Astrocyte (in vitro differentiated cells and primary cell): ENCODE measurements around the gene CDK3. TPM values are rescaled to one million over a fixed set of nuclear protein-coding genes. Genes with fewer than 3 reads are reported as not detected.
A peak's percentile ranks its signal among the peaks of the same experiment; 100 is the strongest.

Experiments
- DNase-seq: peaks from one replicate; pipeline ENCODE4 v3.0.0-alpha.2; 2010; ENCODE audit warnings: low read depth
- FAIRE-seq: peaks from 2 replicates; lab custom pipeline; 2011; peaks lifted over from hg19 to GRCh38; lab: Jason Lieb, UNC
- H2AFZ ChIP-seq: 2 replicates; pipeline ENCODE4 v1.6.0; 2012; ENCODE audit warnings: low read depth, low read length, inconsistent platforms
- H3K27ac ChIP-seq: 2 replicates; pipeline ENCODE4 v1.5.1; 2011; ENCODE audit warnings: low read depth, low read length, inconsistent platforms
- H3K27me3 ChIP-seq: 2 replicates; pipeline ENCODE4 v1.6.0; 2011; ENCODE audit warnings: low read length, inconsistent platforms; ENCODE audit not compliant: insufficient read depth
- H3K36me3 ChIP-seq: 2 replicates; pipeline ENCODE4 v1.5.1; 2011; ENCODE audit warnings: low read length, inconsistent platforms; ENCODE audit not compliant: insufficient read depth
- H3K4me1 ChIP-seq: 2 replicates; pipeline ENCODE4 v1.5.1; 2011; ENCODE audit warnings: low read length, inconsistent platforms; ENCODE audit not compliant: insufficient read depth
- H3K4me2 ChIP-seq: 2 replicates; pipeline ENCODE4 v1.6.0; 2012; ENCODE audit warnings: low read length, inconsistent platforms
- H3K4me3 ChIP-seq: 2 replicates; pipeline ENCODE4 v1.5.1; 2011; ENCODE audit warnings: low read depth, mild to moderate bottlenecking, low read length, inconsistent platforms; ENCODE audit not compliant: insufficient read depth
- H3K79me2 ChIP-seq: 2 replicates; pipeline ENCODE4 v1.6.0; 2012; ENCODE audit warnings: mild to moderate bottlenecking, low read length, inconsistent platforms; ENCODE audit not compliant: insufficient read depth
- H3K9ac ChIP-seq: 2 replicates; pipeline ENCODE4 v1.6.0; 2012; ENCODE audit warnings: mild to moderate bottlenecking, low read length, inconsistent platforms
- H3K9me3 ChIP-seq: 2 replicates; pipeline ENCODE4 v1.5.1; 2012; ENCODE audit warnings: low read depth, mild to moderate bottlenecking, low read length, inconsistent platforms; ENCODE audit not compliant: insufficient read depth
- H4K20me1 ChIP-seq: 2 replicates; pipeline ENCODE4 v1.6.0; 2012; ENCODE audit warnings: low read length, inconsistent platforms; ENCODE audit not compliant: insufficient read depth
- H3K27ac Mint-ChIP-seq: one replicate; pipeline ENCODE4 v1.8.0; 2021; ENCODE audit warnings: mild to moderate bottlenecking, mixed read lengths; ENCODE audit not compliant: unreplicated experiment
- H3K27me3 Mint-ChIP-seq: one replicate; pipeline ENCODE4 v1.8.0; 2021; ENCODE audit warnings: low read depth, mixed read lengths; ENCODE audit not compliant: unreplicated experiment
- H3K36me3 Mint-ChIP-seq: one replicate; pipeline ENCODE4 v1.8.0; 2021; ENCODE audit warnings: low read depth, mixed read lengths; ENCODE audit not compliant: unreplicated experiment
- H3K4me1 Mint-ChIP-seq: one replicate; pipeline ENCODE4 v1.8.0; 2021; ENCODE audit warnings: low read depth, mixed read lengths; ENCODE audit not compliant: unreplicated experiment
- H3K4me3 Mint-ChIP-seq: one replicate; pipeline ENCODE4 v1.8.0; 2021; ENCODE audit warnings: mild to moderate bottlenecking, moderate library complexity, mixed read lengths; ENCODE audit not compliant: unreplicated experiment
- H3K9me3 Mint-ChIP-seq: one replicate; pipeline ENCODE4 v1.8.0; 2021; ENCODE audit warnings: mild to moderate bottlenecking, mixed read lengths; ENCODE audit not compliant: unreplicated experiment
- CTCF ChIP-seq: IDR thresholded peaks from 2 replicates; pipeline ENCODE4 v1.5.1; 2011; ENCODE audit warnings: low read depth, mild to moderate bottlenecking, inconsistent platforms, low read length, moderate library complexity; ENCODE audit not compliant: insufficient read depth
- EZH2 ChIP-seq: IDR thresholded peaks from 2 replicates; pipeline ENCODE4 v1.6.1; 2012; ENCODE audit warnings: mild to moderate bottlenecking, low read length, inconsistent platforms; ENCODE audit not compliant: insufficient read depth
- total RNA-seq: library from RNA; stranded (reverse); gene quantifications from 2 replicates; pipeline ENCODE4 v1.2.1, GENCODE V29; 2021

CDK3 gene
- total RNA-seq, 1 donor from 2014 or later = 5.0 TPM

- Mint-ChIP-seq H3K4me1 (peaks cover 8% of the 10 kb centered on the region), H3K36me3 (peaks cover 3% of the 10 kb centered on the region), H3K27me3 (peaks cover 35% of the 10 kb centered on the region), H3K9me3 (peaks cover 2% of the 10 kb centered on the region), H3K27ac (no peak overlapping the region), H3K4me3 (peak overlapping the region; percentile 35)
- FAIRE-seq = no peak
- DNase-seq = peak; percentile 21
- H3K36me3 ChIP-seq = no peaks in the 10 kb centered on the region
- no peaks in the 10 kb centered on the region for H3K27me3 ChIP-seq
- no peak overlapping the region for H2AFZ ChIP-seq
- TF ChIP-seq CTCF (peak; percentile 65), EZH2 (no peak)
- H3K9ac ChIP-seq = no peak overlapping the region
- H3K9me3 ChIP-seq = no peaks in the 10 kb centered on the region
- no peak overlapping the region for H3K4me2 ChIP-seq
- no peak overlapping the region for H3K4me3 ChIP-seq
- H4K20me1 ChIP-seq = no peaks in the 10 kb centered on the region
- H3K4me1 ChIP-seq = peaks cover 8% of the 10 kb centered on the region
- H3K27ac ChIP-seq = no peak overlapping the region
- no peaks in the 10 kb centered on the region for H3K79me2 ChIP-seq
Measured at GRCh38 chr17:76014100-76014924, 13.7 kb downstream of the CDK3 start.

DNA sequence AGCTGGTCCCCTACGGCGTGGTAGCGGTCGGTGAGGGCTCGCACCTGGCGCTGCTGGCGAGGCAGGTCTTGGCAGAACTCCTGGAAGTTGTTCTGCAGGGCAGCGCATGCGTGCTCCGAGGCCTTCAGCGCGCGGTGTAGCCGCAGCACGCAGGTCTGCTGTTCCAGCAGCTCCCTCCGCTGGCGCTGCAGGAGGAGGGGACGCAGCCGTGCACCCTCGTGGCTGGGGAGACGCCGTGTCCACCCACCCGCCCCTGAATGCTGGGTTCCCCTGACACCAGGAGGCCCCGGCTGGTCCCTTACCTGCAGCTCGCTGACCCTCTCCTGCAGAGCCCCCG is 14.2 kb downstream of the CDK3 start:
- no peak for FAIRE-seq
- Histone ChIP-seq H3K4me2 (no peak overlapping the region), H4K20me1 (no peaks in the 10 kb centered on the region), H3K79me2 (no peaks in the 10 kb centered on the region), H2AFZ (no peak overlapping the region), H3K9me3 (no peaks in the 10 kb centered on the region), H3K9ac (no peak overlapping the region), H3K27me3 (no peaks in the 10 kb centered on the region), H3K36me3 (no peaks in the 10 kb centered on the region), H3K4me3 (no peak overlapping the region), H3K4me1 (peaks cover 8% of the 10 kb centered on the region), H3K27ac (no peak overlapping the region)
- peaks cover 8% of the 10 kb centered on the region for H3K4me1 Mint-ChIP-seq
- no peak overlapping the region for H3K4me3 Mint-ChIP-seq
- no peak overlapping the region for H3K27ac Mint-ChIP-seq
- peaks cover 30% of the 10 kb centered on the region for H3K27me3 Mint-ChIP-seq
- no peaks in the 10 kb centered on the region for H3K36me3 Mint-ChIP-seq
- TF ChIP-seq CTCF = no peak
- TF ChIP-seq EZH2 = no peak
- no peaks in the 10 kb centered on the region for H3K9me3 Mint-ChIP-seq
- no peak for DNase-seq
